ENCODE results near the gene TMEM123.

- no peak for TF ChIP-seq CTCF (IDR thresholded peaks at IDR 0.05; ENCODE audit: low read length)
- no peak for TF ChIP-seq EZH2 (IDR thresholded peaks at IDR 0.05; ENCODE audit: borderline replicate concordance, low read length)
These were observed 41.4 kb downstream of the TMEM123 start for GRCh38 chr11:102411142-102411541.

All from OCI-LY1 (cell line).